ENCODE measurements around the gene DCLK2.

Gene DCLK2

DNA sequence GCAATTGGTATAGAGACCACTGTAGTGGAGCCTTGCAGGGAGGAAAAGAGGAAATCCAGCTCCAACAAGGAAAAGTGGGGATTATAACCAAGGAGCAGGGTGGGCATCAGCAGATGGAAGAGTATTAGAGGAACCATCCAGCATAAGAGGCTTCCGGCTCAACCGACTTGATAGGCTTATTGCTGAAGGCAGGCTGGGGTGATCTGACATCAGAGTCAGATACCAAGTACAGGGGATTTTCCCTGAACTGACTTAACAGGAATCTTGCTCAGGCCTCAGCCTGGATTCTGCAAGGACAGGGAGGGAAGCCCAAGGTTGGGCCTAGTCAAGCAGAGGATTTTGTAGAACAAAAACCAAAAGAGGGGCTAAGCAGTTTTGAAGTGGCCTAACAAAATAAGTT, 129.6 kb downstream of the DCLK2 start:
- Histone ChIP-seq H3K9ac (no peak overlapping the region), H3K4me1 (ENCODE audit: low read depth, poor library complexity, severe bottlenecking) (peaks cover 17% of the 10 kb centered on the region), H3K27me3 (ENCODE audit: insufficient read depth, low read depth) (no peaks in the 10 kb centered on the region), H3K27ac (no peak overlapping the region), H3K79me2 (ENCODE audit: insufficient read depth, low read depth) (no peaks in the 10 kb centered on the region), H2AFZ (ENCODE audit: low read depth) (no peak overlapping the region), H3K4me3 (IDR thresholded peaks at IDR 0.05; ENCODE audit: insufficient read depth, low read depth, low read length) (no peak overlapping the region), H3K4me2 (no peak overlapping the region), H3K36me3 (ENCODE audit: insufficient read depth) (no peaks in the 10 kb centered on the region), H4K20me1 (ENCODE audit: insufficient read depth) (no peaks in the 10 kb centered on the region)
- TF ChIP-seq, protein P1, sequence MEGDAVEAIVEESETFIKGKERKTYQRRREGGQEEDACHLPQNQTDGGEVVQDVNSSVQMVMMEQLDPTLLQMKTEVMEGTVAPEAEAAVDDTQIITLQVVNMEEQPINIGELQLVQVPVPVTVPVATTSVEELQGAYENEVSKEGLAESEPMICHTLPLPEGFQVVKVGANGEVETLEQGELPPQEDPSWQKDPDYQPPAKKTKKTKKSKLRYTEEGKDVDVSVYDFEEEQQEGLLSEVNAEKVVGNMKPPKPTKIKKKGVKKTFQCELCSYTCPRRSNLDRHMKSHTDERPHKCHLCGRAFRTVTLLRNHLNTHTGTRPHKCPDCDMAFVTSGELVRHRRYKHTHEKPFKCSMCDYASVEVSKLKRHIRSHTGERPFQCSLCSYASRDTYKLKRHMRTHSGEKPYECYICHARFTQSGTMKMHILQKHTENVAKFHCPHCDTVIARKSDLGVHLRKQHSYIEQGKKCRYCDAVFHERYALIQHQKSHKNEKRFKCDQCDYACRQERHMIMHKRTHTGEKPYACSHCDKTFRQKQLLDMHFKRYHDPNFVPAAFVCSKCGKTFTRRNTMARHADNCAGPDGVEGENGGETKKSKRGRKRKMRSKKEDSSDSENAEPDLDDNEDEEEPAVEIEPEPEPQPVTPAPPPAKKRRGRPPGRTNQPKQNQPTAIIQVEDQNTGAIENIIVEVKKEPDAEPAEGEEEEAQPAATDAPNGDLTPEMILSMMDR (conservative IDR thresholded peaks at IDR 0.05; ENCODE audit: low read depth, low read length), result no peak

DNA sequence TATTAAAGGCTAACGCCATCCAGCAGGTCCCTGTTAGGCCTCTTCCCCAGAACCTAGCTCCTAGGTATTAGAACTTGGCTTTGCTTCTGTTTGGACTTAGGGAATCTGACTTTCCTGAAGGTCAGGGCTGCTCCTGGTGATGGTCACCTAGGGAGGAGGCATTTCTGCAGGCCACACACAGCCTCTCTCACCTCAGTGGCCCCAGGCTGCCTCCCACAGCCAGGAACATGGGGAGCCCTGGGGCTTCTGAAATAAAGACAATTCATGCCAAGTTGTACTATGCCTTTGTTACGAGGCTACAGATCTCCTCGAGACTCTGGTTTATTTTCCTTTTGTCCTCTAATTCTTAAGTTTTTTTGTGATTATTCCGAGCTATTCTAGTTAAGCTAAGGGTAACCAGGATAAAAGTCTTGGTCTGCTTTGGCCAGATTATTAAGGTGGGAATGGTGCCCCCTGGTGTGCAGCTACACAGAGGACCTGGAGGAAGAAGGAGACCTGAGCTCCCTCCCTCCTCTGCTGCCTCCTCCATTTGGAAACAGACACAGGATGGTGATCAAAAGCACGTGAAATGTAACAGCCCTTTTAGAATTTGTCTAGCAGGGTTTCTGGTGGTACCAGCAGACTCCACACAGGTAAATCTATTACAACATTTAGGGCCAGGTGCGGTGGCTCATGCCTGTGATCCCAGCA, 131.0 kb downstream of the DCLK2 start:
- no peaks in the 10 kb centered on the region for H3K36me3 ChIP-seq (ENCODE audit: insufficient read depth)
- peaks cover 31% of the 10 kb centered on the region for H3K4me1 ChIP-seq (ENCODE audit: low read depth, poor library complexity, severe bottlenecking)
- TF ChIP-seq, protein P1 (conservative IDR thresholded peaks at IDR 0.05; ENCODE audit: low read depth, low read length), result peak; percentile 80
- H3K27ac ChIP-seq, result no peak overlapping the region
- H3K4me2 ChIP-seq, result no peak overlapping the region
- H3K4me3 ChIP-seq (IDR thresholded peaks at IDR 0.05; ENCODE audit: insufficient read depth, low read depth, low read length), result no peak overlapping the region
- H3K27me3 ChIP-seq (ENCODE audit: insufficient read depth, low read depth), result no peaks in the 10 kb centered on the region
- H2AFZ ChIP-seq (ENCODE audit: low read depth), result no peak overlapping the region
- no peaks in the 10 kb centered on the region for H3K79me2 ChIP-seq (ENCODE audit: insufficient read depth, low read depth)
- H4K20me1 ChIP-seq (ENCODE audit: insufficient read depth), result no peaks in the 10 kb centered on the region
- no peak overlapping the region for H3K9ac ChIP-seq

DNA sequence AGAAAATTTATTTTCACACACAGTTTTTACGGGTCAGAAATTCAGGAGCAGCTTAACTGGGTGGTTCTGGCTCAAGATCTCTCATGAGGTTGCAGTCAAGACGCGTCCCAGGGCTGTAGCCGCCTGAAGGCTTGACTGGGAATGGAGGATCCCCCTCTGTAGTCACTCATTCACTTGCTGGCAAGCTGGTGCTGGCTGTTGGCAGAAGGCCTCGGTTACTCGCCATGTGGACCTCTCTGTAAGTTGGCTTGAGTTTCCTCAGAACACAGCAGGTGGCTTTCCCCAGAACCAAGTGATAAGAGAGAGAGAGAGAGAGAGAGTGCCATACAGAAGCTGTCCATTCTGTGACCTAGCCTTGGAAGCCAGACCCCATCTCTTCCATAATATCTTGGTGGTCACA, 132.8 kb downstream of the DCLK2 start:
- Histone ChIP-seq H3K4me3 (IDR thresholded peaks at IDR 0.05; ENCODE audit: insufficient read depth, low read depth, low read length) (no peak overlapping the region), H3K36me3 (ENCODE audit: insufficient read depth) (no peaks in the 10 kb centered on the region), H3K27me3 (ENCODE audit: insufficient read depth, low read depth) (no peaks in the 10 kb centered on the region), H3K4me2 (no peak overlapping the region), H3K27ac (no peak overlapping the region), H3K9ac (no peak overlapping the region), H2AFZ (ENCODE audit: low read depth) (no peak overlapping the region), H3K79me2 (ENCODE audit: insufficient read depth, low read depth) (no peaks in the 10 kb centered on the region), H4K20me1 (ENCODE audit: insufficient read depth) (no peaks in the 10 kb centered on the region), H3K4me1 (ENCODE audit: low read depth, poor library complexity, severe bottlenecking) (peaks cover 38% of the 10 kb centered on the region)
- TF ChIP-seq, protein P1 (conservative IDR thresholded peaks at IDR 0.05; ENCODE audit: low read depth, low read length), result no peak

DNA sequence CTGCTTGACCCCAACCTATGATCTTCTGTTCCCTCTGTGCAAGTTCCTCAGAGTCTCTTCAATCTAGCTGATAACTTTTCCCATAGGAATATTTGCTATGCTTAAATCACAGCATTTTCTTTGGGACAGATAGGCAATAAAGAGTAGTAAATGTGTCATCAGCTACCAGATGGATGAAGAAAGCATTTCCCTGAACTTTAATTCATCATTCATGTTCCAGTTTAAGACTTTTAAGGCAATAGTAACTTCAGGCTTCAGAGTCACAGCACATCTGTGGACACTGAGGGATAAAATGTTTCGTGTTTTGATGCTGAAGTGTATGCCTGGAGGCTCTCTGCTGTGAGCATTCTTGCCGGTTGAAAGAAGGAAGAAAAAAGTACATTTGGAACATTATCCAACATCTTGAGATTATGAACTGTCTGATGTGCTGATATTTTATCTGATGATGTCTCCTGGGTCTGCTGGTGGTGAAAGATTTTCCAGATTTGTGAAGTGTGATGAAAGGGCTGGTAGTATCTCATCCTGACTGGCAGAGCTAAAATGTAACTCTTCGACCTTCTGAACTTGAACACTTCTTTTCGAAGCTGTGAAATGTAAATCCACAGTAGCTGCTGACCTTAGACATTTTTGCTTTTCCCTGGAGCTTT, 133.7 kb downstream of the DCLK2 start:
- Histone ChIP-seq H3K4me2 (no peak overlapping the region), H3K27ac (no peak overlapping the region), H3K4me3 (IDR thresholded peaks at IDR 0.05; ENCODE audit: insufficient read depth, low read depth, low read length) (no peak overlapping the region), H4K20me1 (ENCODE audit: insufficient read depth) (no peaks in the 10 kb centered on the region), H3K27me3 (ENCODE audit: insufficient read depth, low read depth) (no peaks in the 10 kb centered on the region), H3K79me2 (ENCODE audit: insufficient read depth, low read depth) (no peaks in the 10 kb centered on the region), H3K9ac (no peak overlapping the region), H3K36me3 (ENCODE audit: insufficient read depth) (no peaks in the 10 kb centered on the region), H3K4me1 (ENCODE audit: low read depth, poor library complexity, severe bottlenecking) (peaks cover 38% of the 10 kb centered on the region), H2AFZ (ENCODE audit: low read depth) (no peak overlapping the region)
- TF ChIP-seq, protein P1 (conservative IDR thresholded peaks at IDR 0.05; ENCODE audit: low read depth, low read length), result no peak
